GM19468 (cell line): ENCODE data around the gene ADIG.

Source experiments
- ATAC-seq: cut with Tn5 transposase; IDR thresholded peaks from one replicate; pipeline ENCODE4 v1.9.1; 2021; ENCODE audit warnings: mild to moderate bottlenecking, moderate library complexity, moderate number of reproducible peaks; ENCODE audit not compliant: unreplicated experiment; ENCODE audit errors: extremely low read depth

ADIG gene

DNA sequence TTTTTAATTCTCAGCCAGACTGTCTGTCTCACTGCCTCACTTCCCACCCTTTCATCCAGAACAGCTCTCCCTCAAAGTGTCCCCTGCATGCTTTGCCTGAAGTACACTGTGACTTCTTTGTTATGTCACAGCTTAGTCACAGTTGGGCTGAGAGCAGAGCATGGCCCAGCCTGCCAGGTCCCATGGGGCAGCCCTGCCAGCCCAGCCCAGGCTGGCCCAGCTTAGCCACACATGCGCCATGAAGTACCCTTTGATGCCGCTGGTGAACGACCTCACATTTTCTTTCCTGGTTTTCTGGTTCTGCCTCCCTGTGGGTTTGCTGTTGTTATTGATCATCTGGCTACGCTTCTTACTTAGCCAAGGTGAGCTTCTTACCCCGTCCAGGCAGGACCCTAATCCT, at the start of gene ADIG:
ADIG (plus strand) TSS at position 185 of the 400 bp plus-strand sequence; CDS start at position 239, 54 bp downstream.
- ATAC-seq, result no peak

DNA sequence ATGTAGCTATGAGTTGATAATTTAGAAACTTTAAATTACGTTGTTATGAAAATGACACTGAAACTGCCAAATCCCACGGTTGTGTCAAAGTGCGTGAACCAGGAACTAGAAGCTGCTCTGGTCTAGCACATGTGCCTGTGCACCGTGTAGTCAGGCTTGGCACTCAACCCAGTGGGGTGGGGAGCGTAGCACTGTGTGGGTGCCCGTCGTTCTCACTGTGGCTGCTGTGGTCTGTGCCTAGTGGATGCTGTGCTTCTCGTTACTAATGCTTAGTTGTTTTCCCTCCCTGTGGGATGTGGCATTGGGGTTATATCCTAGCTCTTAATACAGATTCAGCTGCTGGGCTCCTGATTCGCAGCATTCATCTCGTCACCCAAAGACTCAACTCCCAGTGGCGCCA, 46.2 kb upstream of the ADIG start:
- ATAC-seq, result no peak

DNA sequence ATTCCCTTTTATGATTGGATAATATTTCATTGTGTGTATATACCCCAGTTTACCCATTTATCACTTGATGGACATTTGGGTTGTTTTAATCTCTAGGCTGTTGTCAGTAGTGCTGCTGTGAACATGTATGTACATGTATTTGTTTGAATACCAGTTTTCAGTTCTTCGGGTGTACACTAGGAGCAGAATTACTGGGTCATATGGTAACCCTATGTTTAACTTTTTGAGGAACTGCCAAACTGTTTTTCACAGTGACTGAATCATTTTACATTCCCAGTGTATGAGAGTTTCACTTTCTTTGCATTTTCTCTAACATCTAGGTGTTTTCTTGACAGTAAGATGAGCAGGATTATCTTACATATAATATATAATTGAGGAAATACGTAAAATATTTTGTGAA, 44.7 kb upstream of the ADIG start:
- no peak for ATAC-seq

DNA sequence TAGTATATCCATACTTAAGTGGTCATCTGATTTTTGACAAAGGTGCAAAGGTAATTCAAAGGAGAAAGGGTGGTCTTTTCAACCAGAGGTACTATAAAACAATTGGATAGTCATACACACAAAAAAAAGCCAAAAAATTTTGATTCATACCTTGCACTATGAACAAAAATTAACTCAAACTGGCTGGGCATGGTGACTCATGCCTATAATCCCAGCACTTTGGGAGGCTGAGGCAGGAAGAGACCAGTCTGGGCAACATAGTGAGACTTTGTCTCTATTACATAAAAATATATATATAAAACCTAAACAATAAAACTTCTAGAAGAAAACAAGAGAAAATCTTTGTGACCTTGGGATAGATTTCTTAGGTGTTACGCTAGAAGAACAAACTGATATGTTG, 43.8 kb upstream of the ADIG start:
- no peak for ATAC-seq

DNA sequence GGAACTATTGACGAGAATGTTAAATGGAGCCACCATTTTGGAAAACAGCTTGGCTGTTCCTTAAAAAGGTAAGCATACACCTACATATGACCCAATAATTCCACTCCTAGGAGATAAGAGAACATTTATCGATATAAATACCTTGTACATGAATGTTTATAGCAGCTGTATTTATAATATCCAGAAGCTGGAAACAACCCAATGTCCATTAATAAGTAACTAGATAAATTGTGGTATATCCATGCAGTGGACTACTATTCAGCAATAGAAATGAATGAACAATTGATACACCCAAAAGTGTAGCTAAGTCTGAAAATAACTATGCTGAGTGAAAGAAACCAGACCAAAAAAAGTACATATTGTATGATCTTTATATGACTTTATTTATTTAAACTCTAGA, 42.2 kb upstream of the ADIG start:
- ATAC-seq, result no peak

DNA sequence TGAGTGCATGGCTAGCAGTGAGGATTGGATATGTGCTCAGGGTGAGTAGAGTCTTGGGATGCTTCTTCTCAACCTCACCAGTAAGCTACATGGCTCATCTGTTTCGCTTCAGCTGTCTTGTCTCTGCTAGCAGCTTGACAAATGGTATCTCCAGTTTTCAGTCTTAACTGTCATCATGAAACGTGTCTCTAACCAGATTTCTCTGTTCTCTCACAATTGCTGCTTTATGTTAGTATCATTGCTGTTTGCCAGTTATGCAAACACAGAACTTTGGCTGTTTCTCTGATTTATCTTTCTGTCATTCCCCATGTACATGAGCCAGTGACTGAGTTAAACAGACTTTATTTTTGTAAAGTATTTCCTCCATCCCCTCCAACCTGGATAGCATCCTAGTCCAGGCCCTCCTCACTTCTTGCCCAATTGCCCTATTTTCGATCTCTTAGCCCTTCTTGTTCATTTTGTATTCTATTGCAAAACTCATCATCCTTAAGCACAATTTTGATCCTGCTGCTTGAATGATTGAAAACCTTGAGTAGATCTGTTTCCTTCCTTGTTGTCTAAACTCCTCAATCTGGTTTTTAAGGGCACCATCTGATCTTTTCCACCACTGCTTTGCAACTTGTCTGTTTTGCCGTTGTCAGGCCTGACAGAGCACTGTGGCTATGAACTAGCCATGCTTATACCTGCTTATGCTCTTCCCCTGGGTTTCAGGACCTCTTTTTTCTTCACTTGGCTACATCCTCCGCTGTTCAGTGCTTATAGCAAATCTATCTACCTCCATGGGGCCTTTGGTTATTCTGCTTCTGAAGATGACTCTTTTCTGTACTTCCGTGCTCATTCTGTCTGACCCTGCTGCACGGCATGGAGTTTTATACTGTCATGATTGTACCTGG, 37.7 kb upstream of the ADIG start:
- no peak for ATAC-seq

DNA sequence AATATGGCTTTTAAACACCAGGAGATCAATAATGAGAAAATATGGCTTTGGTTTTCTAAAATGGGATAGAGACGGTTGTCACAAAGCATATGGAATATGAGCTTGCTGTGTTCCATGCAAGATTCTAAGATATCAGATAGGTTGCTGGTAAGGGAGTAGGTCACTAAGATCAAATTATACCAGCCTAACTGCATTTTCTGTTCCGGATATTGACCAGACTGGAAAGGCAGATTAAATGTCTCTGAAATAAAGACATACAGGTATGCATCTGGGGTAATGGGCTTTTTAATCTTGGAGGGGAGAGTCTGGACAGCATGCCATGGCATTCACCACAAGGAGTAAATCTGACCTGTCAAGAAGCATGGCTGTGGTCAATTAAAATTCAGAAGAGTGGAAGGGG, 35.2 kb upstream of the ADIG start:
- no peak for ATAC-seq

DNA sequence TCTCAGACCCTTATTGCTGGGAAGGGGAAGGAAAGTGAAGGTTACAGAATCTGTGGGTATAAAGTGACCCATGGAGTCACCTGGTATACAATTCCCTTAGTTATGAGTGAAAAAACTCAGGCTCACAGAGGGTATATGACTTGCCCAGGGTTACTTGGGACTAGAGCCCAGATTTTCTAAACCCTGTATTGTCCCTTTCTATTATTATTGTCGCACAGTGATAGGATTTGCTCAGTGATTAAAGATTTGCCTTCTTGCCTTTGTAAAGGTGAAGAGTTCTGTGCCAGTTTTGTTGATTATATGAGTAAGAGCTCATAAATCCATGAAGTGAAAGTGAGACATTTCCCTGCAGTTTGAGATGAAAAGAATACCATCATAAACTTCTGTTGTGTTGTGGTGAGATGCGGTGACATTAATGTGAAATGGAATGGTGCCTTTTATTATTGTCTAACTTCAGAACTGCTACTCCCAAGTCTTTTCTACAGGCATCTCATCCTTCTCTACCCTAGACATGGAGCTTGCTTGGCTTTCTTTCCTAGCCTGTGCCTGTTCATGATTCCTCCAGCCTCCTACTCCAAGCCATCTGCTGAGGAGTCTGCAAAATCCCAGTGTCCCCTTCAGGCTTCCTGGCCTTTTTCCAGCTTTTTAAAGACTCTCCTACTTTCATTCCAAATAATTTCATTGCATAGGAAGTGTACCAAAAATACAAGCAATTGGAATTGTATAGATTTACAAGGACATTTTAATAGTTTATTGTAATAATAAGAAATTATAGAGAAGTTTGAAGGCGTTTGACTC, 33.5 kb upstream of the ADIG start:
- ATAC-seq, result no peak

DNA sequence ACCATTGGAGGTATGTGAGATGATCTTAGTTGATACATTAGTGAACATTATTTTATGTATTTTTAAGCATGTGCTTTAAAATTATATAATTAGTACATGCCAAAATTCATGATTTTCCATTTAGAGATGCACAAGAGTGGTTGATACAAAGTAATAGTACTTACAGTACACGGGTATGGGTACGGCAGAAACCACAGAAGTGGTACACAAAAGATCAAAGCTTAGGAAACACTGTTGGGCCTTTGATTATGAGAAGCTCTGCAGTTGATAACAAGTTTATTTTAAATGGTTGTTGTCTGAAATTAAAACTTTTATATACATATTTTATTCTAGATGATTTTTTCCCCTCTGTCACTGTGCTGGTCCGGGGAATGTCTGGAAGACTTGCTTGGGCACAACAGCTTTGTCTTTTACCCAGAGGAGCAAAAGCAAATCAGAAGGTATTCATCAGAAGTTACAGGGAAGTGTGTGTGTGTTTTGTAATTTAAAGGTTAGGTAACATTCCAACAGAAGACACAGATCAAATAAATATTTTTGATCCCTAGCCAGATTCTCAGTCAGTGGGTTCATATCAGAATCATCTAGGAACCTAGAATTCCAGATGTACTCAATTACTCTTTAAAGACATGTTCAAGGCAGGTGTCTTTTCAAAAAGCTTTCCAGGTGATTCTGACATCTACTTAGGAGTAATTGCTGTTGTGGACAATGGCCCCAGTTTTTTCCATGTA, 32.5 kb upstream of the ADIG start:
- no peak for ATAC-seq

DNA sequence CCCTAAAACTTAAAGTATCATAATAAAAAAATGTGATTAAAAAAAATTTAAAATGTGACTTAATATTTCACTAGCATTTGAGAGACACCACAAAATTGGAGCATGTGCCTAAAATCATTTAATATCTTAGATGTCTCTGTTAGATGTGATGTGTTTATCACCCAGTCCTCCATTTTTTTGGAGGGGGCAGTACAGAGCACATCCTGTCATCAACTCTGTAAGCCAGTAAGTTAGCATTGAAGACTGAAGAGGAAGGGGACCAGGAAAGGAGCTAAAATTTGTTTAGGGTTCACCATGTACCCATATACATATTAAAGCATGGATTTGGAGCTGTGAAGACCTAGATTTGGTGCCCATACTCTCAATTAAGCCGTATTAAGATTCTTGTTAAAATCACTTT, 30.7 kb upstream of the ADIG start:
- no peak for ATAC-seq

DNA sequence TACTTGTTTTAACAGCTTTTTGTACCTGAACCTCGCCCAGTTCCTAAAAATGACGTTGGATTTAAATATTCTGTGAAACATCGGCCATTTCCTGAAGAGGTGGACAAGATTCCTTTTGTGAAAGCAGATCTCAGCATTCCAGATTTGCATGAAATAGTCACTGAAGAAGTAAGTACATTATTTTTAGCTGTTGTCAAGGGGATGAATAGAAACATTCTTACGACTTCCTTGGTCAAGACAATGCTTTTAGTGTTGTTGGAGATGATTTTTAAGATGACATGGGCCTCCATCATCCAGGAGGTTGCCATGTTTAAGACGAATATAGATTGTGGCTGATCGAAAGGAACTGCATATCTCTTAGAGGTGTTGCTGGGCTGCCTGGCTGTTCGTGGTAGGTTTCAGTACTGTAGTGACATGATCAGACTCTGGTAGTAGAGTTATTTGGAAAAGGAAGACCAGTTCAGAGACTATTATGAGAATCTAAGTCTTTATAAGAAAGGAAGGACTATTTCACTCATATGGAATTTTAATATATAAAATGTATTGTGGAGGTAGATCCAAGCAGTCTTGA, 29.9 kb upstream of the ADIG start:
- ATAC-seq, result no peak

DNA sequence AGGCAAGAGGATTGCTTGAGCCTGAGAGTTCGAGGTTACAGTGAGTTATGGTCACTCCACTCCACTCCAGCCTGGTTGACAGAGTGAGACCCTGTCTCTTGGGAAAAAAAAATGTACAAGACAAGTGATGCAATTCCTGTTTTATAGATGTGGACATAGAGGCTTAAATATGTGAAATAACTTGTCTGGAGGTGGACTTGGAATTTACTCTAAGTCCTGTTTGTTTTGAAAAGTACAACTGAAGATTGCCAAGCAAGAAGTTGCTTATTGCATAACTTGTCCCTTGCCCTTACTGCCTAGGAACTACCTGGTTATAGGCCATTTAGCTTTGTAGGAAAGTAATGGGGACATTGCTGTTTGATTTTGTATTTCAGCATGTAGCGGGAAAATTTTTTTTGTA, 26.0 kb upstream of the ADIG start:
- no peak for ATAC-seq

DNA sequence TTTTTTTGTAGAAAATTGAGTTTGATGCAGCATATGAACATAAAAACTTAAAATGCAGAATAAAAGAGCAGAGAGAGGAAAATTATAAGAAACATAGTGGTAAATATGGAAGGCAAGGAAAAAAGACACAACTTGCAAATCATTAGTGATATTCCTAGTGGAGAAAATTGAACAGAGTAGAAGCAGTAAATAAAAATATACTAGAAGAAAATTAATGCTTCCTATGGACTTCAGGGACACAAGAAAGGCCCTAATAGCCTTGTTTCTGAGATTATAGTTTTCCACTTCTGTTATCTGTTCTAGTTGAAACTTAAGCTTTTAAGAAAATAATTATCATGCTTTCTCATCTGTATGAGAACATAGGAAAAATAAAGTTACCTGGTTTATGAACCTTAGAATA, 25.6 kb upstream of the ADIG start:
- ATAC-seq, result no peak

DNA sequence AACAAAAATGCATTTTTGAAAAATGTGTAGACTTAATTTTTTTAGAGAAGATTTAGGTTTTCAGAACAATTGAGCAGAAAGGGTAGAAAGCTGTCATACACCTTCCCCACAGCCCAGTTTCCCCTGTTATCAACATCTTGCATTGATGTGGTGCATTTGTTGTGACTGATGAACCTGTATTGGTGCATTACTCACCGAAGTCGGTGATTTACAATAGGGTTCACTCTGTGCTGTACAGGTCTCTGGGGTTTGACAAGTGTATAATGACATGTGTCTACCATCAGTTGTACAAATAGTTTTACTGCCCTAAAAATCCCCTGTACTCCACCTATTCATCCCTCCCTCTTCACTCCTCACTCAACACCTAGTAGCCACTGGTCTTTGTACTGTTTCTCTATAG, 23.8 kb upstream of the ADIG start:
- ATAC-seq, result no peak

DNA sequence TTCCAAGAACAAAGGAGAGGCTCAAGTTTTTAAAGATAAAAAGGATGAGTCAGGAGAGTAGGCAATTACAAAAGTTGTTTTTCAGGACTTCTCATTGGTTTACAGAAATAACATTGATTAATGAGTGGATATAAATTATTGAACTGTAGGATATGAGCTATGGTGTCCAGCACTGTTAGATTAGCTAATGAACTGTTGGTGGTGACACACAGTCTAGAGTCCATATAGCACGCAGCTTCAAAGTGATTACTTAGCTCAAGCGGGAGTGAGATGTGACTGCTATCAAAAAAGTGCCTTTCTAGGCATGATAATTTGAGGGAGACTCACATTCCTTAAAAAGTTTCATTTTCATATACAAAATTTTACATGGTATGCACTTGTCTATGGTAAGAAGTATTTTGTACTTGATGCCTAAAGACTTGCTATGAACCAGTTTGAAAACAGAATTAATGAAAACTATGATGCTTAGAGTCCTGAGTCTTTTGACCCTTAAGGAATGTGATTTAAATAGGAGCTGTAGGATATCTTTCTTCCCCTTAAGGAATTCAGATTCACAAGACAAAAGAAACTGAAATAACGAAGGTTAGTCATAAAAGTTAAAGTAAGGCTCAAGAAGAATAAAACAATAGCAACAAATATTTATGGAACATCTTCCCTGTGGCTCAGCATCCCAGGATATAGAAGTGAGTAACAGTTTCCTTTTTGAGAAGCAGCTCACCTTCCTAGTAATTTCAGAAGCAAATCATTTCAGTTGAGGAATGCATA, 22.2 kb upstream of the ADIG start:
- ATAC-seq, result no peak

DNA sequence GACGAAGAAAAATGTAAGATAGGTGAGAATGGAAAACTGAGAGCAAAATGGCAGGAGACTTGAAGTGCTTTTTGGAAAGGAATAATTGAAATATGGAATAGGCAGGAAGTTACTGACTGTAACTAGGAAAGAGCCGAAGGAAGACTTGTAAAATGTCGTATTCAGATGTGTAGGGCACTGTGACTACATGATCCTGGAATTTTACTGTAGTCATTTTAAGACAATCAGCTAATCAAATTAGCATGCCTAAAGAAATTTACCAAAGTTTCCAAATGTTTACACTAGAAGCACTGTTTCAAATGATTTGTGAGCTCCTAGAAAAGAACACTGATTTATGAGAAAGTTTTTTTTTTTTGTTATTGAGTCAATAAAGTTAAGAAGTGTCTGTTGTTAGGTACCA, 21.2 kb upstream of the ADIG start:
- no peak for ATAC-seq

DNA sequence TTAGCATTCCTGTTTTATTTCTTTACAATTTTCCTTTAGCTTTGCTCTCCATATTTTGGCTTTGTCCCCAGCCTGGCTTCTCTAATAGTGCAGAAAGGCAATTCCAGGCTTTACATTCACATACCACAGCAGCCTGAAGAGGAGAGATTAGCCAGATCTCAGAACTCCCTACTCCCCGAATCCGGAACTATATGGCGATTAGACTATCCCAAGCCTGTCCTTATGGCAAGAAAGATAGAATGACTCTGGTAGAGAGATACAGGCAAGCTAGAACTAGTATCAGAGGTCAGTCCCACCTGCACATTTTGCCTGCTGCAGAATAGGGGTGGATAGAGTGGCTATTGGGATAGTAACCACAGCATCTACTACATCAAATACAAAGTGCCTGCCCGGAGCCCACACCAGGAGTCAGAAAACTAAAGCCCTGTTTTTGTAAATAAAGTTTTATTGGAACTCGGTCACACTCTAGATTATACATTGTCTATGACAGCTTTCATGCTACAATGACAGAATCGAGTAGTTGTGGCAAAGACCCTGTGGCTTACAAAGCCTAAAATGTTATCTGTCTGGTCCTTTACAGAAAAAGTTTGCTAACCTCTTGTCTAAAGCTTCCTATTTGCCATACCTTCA, 17.1 kb upstream of the ADIG start:
- no peak for ATAC-seq

DNA sequence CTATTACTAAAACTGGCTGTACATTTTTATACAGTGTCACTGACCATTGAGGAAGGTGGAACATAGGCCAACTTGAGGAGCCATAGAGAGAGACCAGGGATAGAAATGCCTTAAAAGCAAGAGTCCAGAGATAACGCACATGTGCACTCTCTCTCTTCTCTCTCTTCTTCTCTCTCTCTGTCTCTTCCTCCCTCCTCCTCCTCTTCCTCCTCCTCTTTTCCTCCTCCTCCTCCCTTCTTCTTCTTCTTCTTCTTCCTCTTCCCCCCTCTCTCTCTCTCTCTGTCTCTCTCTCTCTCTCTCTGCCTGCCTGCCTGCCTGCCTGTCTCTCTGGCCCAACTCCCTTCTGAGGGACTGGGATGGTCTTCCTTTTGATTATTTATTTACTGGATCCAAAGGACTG, 16.3 kb upstream of the ADIG start:
- no peak for ATAC-seq

DNA sequence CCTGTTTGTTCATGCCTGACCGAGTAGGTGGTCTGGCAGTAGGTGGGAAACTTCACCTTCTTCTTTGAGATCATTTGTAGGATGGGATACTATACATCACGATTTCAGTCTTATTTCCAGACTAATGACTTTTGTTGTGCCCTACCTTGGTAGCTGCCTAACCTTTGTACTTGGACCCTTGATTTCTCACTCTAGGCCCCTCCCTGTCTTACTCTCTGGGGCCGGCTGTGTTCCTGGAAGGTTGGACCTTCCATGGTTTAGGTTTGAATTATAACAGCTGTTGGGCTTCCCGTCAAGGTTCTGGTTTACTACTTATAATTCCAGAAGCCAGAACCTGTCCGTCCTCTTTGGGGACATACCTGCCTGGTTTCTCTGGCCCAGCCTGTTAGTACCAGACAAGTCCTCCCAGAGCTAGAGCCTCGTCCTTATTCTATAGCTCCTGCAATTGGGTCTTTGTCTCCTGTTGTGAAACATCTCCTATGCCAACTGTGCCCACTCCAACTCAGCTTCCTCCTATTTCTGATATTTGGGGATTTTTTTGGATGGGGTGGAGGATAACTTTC, 14.9 kb upstream of the ADIG start:
- ATAC-seq, result no peak
